K562 (cell line): ENCODE data around the gene PROK2. TPM values are rescaled to one million over a fixed set of nuclear protein-coding genes. Genes with fewer than 3 reads are reported as not detected.

Source experiments
- ATAC-seq: fragments of 200-7000 bp; cut with Tn5 transposase; 3 replicates; pipeline ENCODE4 v1.9.1; 2020; ENCODE audit warnings: moderate library complexity
- BruUV-seq: library from RNA; stranded (reverse); fragments of 400-500 nt; replicated peaks from 2 replicates; lab custom pipeline; 2021; lab: Mats Ljungman, UMichigan
- CTCF ChIA-PET: fragments of 300-600 bp; formaldehyde crosslinking; extraction: SDS; loops from one replicate; lab custom pipeline; 2021; ENCODE audit warnings: low intra/inter-chr PET ratio; lab: Yijun Ruan, JAX
- POLR2A ChIA-PET: fragments of 300-600, 350-650 bp; sonication (Branson Sonifier 250); formaldehyde crosslinking; extraction: SDS; loops from one replicate; lab custom pipeline; 2021; ENCODE audit warnings: antibody characterized with exemption, inconsistent platforms; lab: Yijun Ruan, JAX
- DNase-seq, 4 experiments: peaks; one replicate each; pipeline versions ENCODE4 v3.0.0 to v3.0.0-alpha.2; 2011 to 2018; ENCODE audit warnings: low spot score in 3 of 4, mixed read lengths in 3 of 4; ENCODE audit errors: extremely low read depth in 1 of 4
- FAIRE-seq: peaks from 2 replicates; lab custom pipeline; 2011; peaks lifted over from hg19 to GRCh38; lab: Jason Lieb, UNC
- H2AFZ ChIP-seq: 2 replicates; pipeline ENCODE4 v1.6.0; 2011; ENCODE audit warnings: low read depth, low read length, control low read depth, inconsistent platforms
- H3K27ac ChIP-seq: fragments of 200-600 bp; 3 replicates; pipeline ENCODE4 v1.8.0; 2011; ENCODE audit warnings: low read depth, mild to moderate bottlenecking, control low read depth, inconsistent platforms, low read length, moderate library complexity, mixed read lengths; ENCODE audit errors: extremely low read depth
- H3K27me3 ChIP-seq, 2 experiments: fragments of 300-600 bp in 1 of 2; 2 replicates in 1 of 2; 3 replicates in 1 of 2; pipeline versions ENCODE4 v1.6.0 to v1.8.0; 2011; ENCODE audit warnings: inconsistent platforms in 2 of 2, low read length in 2 of 2, mild to moderate bottlenecking in 1 of 2, mixed read lengths in 1 of 2, moderate library complexity in 1 of 2; ENCODE audit not compliant: control insufficient read depth in 2 of 2, insufficient read depth in 2 of 2
- H3K36me3 ChIP-seq: fragments of 300-600 bp; 3 replicates; pipeline ENCODE4 v1.8.0; 2011; ENCODE audit warnings: mild to moderate bottlenecking, low read length, inconsistent platforms; ENCODE audit not compliant: control insufficient read depth, insufficient read depth
- H3K4me1 ChIP-seq, 2 experiments: fragments of 200-600 bp in 1 of 2; replicated peaks in 1 of 2; 2 replicates in 1 of 2; 3 replicates in 1 of 2; pipeline versions ENCODE4 v1.5.1 to v1.8.0; 2011; ENCODE audit warnings: inconsistent platforms in 2 of 2, low read length in 2 of 2, mild to moderate bottlenecking in 1 of 2, mixed read lengths in 1 of 2, moderate library complexity in 1 of 2; ENCODE audit not compliant: control insufficient read depth in 2 of 2, insufficient read depth in 2 of 2
- H3K4me2 ChIP-seq: 2 replicates; pipeline ENCODE4 v1.6.1; 2011; ENCODE audit warnings: low read length, control low read depth, inconsistent platforms, mixed read lengths; ENCODE audit not compliant: insufficient read depth
- H3K4me3 ChIP-seq: fragments of 200-600 bp; sonication (generic), shearing (Covaris generic); 2 replicates; pipeline ENCODE4 v1.5.1; 2016; ENCODE audit warnings: control low read depth, inconsistent platforms
- H3K79me2 ChIP-seq: fragments of 200-600 bp; 3 replicates; pipeline ENCODE4 v1.8.0; 2011; ENCODE audit warnings: low read length, inconsistent platforms; ENCODE audit not compliant: control insufficient read depth, insufficient read depth
- H3K9ac ChIP-seq, 2 experiments: 2 replicates each; pipeline versions ENCODE4 v1.6.0 to v1.6.1; 2011; ENCODE audit warnings: low read depth in 2 of 2, low read length in 2 of 2, control low read depth in 1 of 2, inconsistent platforms in 1 of 2, mild to moderate bottlenecking in 1 of 2, mixed read lengths in 1 of 2; ENCODE audit not compliant: insufficient read depth in 1 of 2
- H3K9me1 ChIP-seq: one replicate; pipeline ENCODE4 v1.6.0; 2011; ENCODE audit warnings: inconsistent platforms, mild to moderate bottlenecking, low read length, moderate library complexity; ENCODE audit not compliant: control insufficient read depth, insufficient read depth
- H3K9me3 ChIP-seq: replicated peaks from 2 replicates; pipeline ENCODE4 v1.5.1; 2011; ENCODE audit warnings: low read depth, low read length, inconsistent platforms; ENCODE audit not compliant: control insufficient read depth, insufficient read depth
- H4K20me1 ChIP-seq: replicated peaks from 2 replicates; pipeline ENCODE4 v1.6.1; 2011; ENCODE audit warnings: low read length, inconsistent platforms, mixed read lengths; ENCODE audit not compliant: control insufficient read depth, insufficient read depth
- CC2D1A ChIP-seq: fragments of 450-650 bp; IDR thresholded peaks from 2 replicates; pipeline ENCODE4 v1.6.1; 2017; ENCODE audit warnings: mild to moderate bottlenecking
- CHD1 ChIP-seq: fragments of 200-600 bp; sonication (generic); IDR thresholded peaks from one replicate; pipeline ENCODE4 v1.6.1; 2012; ENCODE audit warnings: mild to moderate bottlenecking, moderate library complexity, low read length, inconsistent platforms
- DACH1 ChIP-seq: fragments of 450-650 bp; IDR thresholded peaks from 2 replicates; pipeline ENCODE4 v1.6.1; 2018; ENCODE audit not compliant: partially characterized antibody
- DNMT1 ChIP-seq: fragments of 450-650 bp; IDR thresholded peaks from 2 replicates; pipeline ENCODE4 v1.6.1; 2016; ENCODE audit warnings: antibody characterized with exemption, mild to moderate bottlenecking
- DPF2 ChIP-seq: fragments of 450-650 bp; IDR thresholded peaks from 2 replicates; pipeline ENCODE4 v1.6.1; 2016
- E2F6 ChIP-seq, 2 experiments: IDR thresholded peaks; 2 replicates each; pipeline ENCODE4 v1.6.1; 2011; ENCODE audit warnings: borderline replicate concordance in 1 of 2, control low read depth in 1 of 2, low read depth in 1 of 2, low read length in 1 of 2, mild to moderate bottlenecking in 1 of 2, mixed read lengths in 1 of 2, moderate library complexity in 1 of 2; ENCODE audit not compliant: insufficient read depth in 1 of 2, insufficient read length in 1 of 2, poor library complexity in 1 of 2, severe bottlenecking in 1 of 2; ENCODE audit errors: extremely low read depth in 1 of 2
- HNRNPH1 ChIP-seq: fragments of 200-400 bp; formaldehyde crosslinking; optimal IDR thresholded peaks from 2 replicates; pipeline ENCODE3; 2017; ENCODE audit warnings: low read depth, mild to moderate bottlenecking, low read length, moderate library complexity
- MEF2A ChIP-seq: IDR thresholded peaks from 2 replicates; pipeline ENCODE4 v1.6.1; 2011; ENCODE audit warnings: low read depth, mild to moderate bottlenecking, low read length, moderate library complexity; ENCODE audit not compliant: control insufficient read depth
- NELFE ChIP-seq: IDR thresholded peaks from 2 replicates; pipeline ENCODE4 v1.6.1; 2011; ENCODE audit warnings: mild to moderate bottlenecking; ENCODE audit not compliant: insufficient read depth, insufficient read length
- OTX1 ChIP-seq: fragments of 450-650 bp; formaldehyde crosslinking; IDR thresholded peaks from 2 replicates; pipeline ENCODE4 v1.4.0; 2022; ENCODE audit warnings: mild to moderate bottlenecking
- RFX5 ChIP-seq: IDR thresholded peaks from 2 replicates; pipeline ENCODE4 v1.6.1; 2011; ENCODE audit warnings: low read depth, mild to moderate bottlenecking, improper control_type of control experiment, low read length
- SREBF1 ChIP-seq: fragments of 150-350 bp; IDR thresholded peaks from 2 replicates; pipeline ENCODE4 v1.6.1; 2014; ENCODE audit warnings: antibody characterized with exemption, low read depth, low read length, borderline replicate concordance
- TARDBP ChIP-seq: fragments of 450-650 bp; IDR thresholded peaks from 2 replicates; pipeline ENCODE4 v1.6.1; 2016
- THAP7 ChIP-seq: fragments of 250-450 bp; sonication (Bioruptor Pico); IDR thresholded peaks from 2 replicates; pipeline ENCODE4 v1.5.0; 2021
- ZNF133 ChIP-seq: fragments of 250-450 bp; sonication (Bioruptor Pico); IDR thresholded peaks from 2 replicates; pipeline ENCODE4 v1.4.0; 2020; ENCODE audit warnings: mild to moderate bottlenecking
- ZNF224 ChIP-seq: sonication (generic); formaldehyde crosslinking; IDR thresholded peaks from 2 replicates; pipeline ENCODE4 v1.8.0; 2022; ENCODE audit warnings: mild to moderate bottlenecking, missing genetic modification reagents
- ZNF41 ChIP-seq: fragments of 250-450 bp; sonication (Bioruptor Pico); conservative IDR thresholded peaks from 2 replicates; pipeline ENCODE4 v1.4.0; 2020; ENCODE audit warnings: mild to moderate bottlenecking
- ZNF561 ChIP-seq: fragments of 450-650 bp; formaldehyde crosslinking; conservative IDR thresholded peaks from 2 replicates; pipeline ENCODE4 v1.4.0; 2020; ENCODE audit warnings: mild to moderate bottlenecking, moderate library complexity
- ZNF77 ChIP-seq: fragments of 250-450 bp; sonication (Bioruptor Pico); IDR thresholded peaks from 2 replicates; pipeline ENCODE4 v1.5.0; 2020
- ZNF79 ChIP-seq: fragments of 250-450 bp; sonication (Bioruptor Pico); IDR thresholded peaks from 2 replicates; pipeline ENCODE4 v1.4.0; 2020; ENCODE audit warnings: low read depth, mild to moderate bottlenecking, moderate library complexity
- WGBS: fragments of 100-300 bp; shearing (Covaris generic); methylation state at CpG from one replicate; pipeline ENCODE4 v1.1.6; 2016; ENCODE audit warnings: low coverage, mixed read lengths; ENCODE audit not compliant: insufficient coverage; ENCODE audit errors: missing lambda C conversion rate; 5-methylcytosine and 5-hydroxymethylcytosine counted together
- in situ Hi-C: fragments of 300-500 bp; cut with MboI; formaldehyde crosslinking; loops from 4 replicates; pipeline ENCODE4 v1.15.0; 2018; ENCODE audit warnings: inconsistent platforms, mixed read lengths
- intact Hi-C: fragments of 100-400 bp; cut with micrococcal nuclease; formaldehyde crosslinking; loops from 2 replicates; pipeline ENCODE4 v1.14.2; 2022
- polyA plus RNA-seq, 8 experiments: library from polyadenylated mRNA; depleted of rRNA in 4 of 8; stranded (reverse) in 5 of 8; unstranded in 3 of 8; fragments of >200 nt; fragmentation: Nextera tagmentation in 2 of 8; fragmentation: Illumina TruSeq in 1 of 8; extraction: Ambion mirVana in 2 of 8; extraction: Trizol in 1 of 8; gene quantifications; 2 replicates each; pipeline versions ENCODE4 v1.2.1 to v1.2.3, GENCODE V29; 2011 to 2014; ENCODE audit warnings: inconsistent platforms in 1 of 8, missing spikeins in 1 of 8
- total RNA-seq, 7 experiments: library from RNA; depleted of rRNA in 6 of 7; stranded (reverse); fragments of >200 nt in 6 of 7; fragmentation: Illumina TruSeq in 2 of 7; extraction: Trizol in 2 of 7; gene quantifications; 2 replicates each; pipeline versions ENCODE4 v1.2.1 to v1.2.3, GENCODE V29; 2011 to 2021; ENCODE audit warnings: low replicate concordance in 1 of 7

PROK2 gene
- total and polyA plus RNA-seq, 9 of the 15 experiments (the other 6 are each of a cell fraction or from before 2014, with no cell fraction given), result 0.07 to 0.13 TPM; not detected in 7

GRCh38 chr3:71809321-71810026 is 24.5 kb upstream of the PROK2 start:
- in situ Hi-C loops (no loop called here), intact Hi-C loops (no loop called here)
- no peaks in the 10 kb centered on the region; a peak in 1 of 5 replicates for H3K4me1 ChIP-seq
- ATAC-seq (no peak), DNase-seq (no peak), FAIRE-seq (no peak)
- H3K4me3 ChIP-seq, result no peak overlapping the region
- H3K27me3 ChIP-seq, result peaks cover 2 to 6% of the 10 kb centered on the region in 2 experiments; a peak in 3 of 5 replicates
- H3K9me3 ChIP-seq, result no peaks in the 10 kb centered on the region
- no peaks in the 10 kb centered on the region for H3K79me2 ChIP-seq
- WGBS, result 0% methylated on average over 5 of the region's 6 CpGs
- TF ChIP-seq THAP7 (CRISPR knock-in tag), result no peak
- no peak for TF ChIP-seq DACH1
- no peak for TF ChIP-seq TARDBP
- TF ChIP-seq ZNF77 (CRISPR knock-in tag), result no peak
- no peak for TF ChIP-seq DPF2
- TF ChIP-seq ZNF224 (CRISPR knock-in tag), result no peak
- TF ChIP-seq OTX1, result no peak
- no peak for TF ChIP-seq NELFE
- TF ChIP-seq RFX5, result no peak
- no peak for TF ChIP-seq ZNF561 (CRISPR knock-in tag)
- TF ChIP-seq ZNF133, result no peak
- no peak for TF ChIP-seq ZNF79 (CRISPR knock-in tag)
- no peak for TF ChIP-seq E2F6 (IDR thresholded peaks at IDR 0.05; ENCODE audit: borderline replicate concordance in 1 of 2, extremely low read depth in 1 of 2, insufficient read depth in 1 of 2, insufficient read length in 1 of 2, low read depth in 1 of 2, low read length in 1 of 2, poor library complexity in 1 of 2, severe bottlenecking in 1 of 2)
- no peak for TF ChIP-seq SREBF1
- no peak for TF ChIP-seq DNMT1
- TF ChIP-seq HNRNPH1, result no peak
- no peak for TF ChIP-seq ZNF41 (CRISPR knock-in tag)
- no peak for TF ChIP-seq MEF2A
- no peak for TF ChIP-seq CC2D1A
- TF ChIP-seq CHD1, result no peak
- BruUV-seq, result no TSS peak
- no peaks in the 10 kb centered on the region for H3K36me3 ChIP-seq
- no peak overlapping the region for H3K4me2 ChIP-seq
- H4K20me1 ChIP-seq, result no peaks in the 10 kb centered on the region
- H2AFZ ChIP-seq, result no peak overlapping the region
- ChIA-PET CTCF (no interaction called here), POLR2A (no interaction called here)
- H3K9ac ChIP-seq, result no peak overlapping the region
- H3K27ac ChIP-seq, result no peak overlapping the region
- no peaks in the 10 kb centered on the region for H3K9me1 ChIP-seq
